ENCODE data around the gene TWIST2. TPM values are rescaled to one million over a fixed set of nuclear protein-coding genes. Genes with fewer than 3 reads are reported as not detected.

The TWIST2 gene
- total RNA-seq, 2 donors from 2014 or later: not detected

DNA sequence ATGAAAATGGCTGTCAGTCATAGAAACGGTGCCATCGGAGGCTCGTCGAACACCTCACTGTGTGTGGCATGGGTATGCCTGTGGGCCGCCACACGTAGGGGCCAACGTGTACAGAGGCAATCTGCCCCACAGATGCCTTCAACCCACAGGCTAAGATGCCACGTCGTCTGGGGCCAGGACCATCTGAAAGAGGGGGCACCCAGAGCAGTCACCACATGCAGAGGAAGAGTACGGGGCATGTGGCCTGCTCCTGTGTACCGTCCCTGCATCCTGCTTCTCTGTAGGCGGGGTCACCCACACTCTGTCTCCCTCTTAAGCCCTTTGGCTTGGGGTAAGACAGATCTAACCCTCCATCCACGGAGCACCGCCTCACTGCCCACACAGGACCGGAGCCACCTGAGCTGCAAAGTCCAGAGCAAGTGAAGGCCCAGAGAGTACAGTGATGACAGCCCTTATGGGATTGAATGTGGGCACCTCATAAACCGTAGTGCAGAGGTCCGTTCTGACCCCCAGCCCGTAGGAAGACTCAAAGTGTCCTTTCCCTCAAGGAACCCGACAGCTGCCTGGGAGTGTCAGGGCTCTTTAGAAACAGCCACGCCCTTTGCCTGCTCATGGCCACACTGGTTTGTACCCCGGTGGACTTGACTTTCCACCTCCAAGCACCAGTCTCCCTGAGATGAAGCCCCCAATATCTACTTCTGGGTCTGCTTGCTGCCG, 66.2 kb downstream of the TWIST2 start:
- Mint-ChIP-seq H3K27ac (no peak overlapping the region), H3K27me3 (ENCODE audit: low read depth) (peaks cover 7% of the 10 kb centered on the region), H3K4me1 (ENCODE audit: low read depth) (no peaks in the 10 kb centered on the region), H3K9me3 (peaks cover 0 to 3% of the 10 kb centered on the region in 2 donors), H3K4me3 (no peak overlapping the region), H3K36me3 (ENCODE audit: insufficient read depth in 2 of 2) (no peaks in the 10 kb centered on the region)
- DNase-seq (no peak), ATAC-seq (replicated peaks in 1 of 2) (no peak)

DNA sequence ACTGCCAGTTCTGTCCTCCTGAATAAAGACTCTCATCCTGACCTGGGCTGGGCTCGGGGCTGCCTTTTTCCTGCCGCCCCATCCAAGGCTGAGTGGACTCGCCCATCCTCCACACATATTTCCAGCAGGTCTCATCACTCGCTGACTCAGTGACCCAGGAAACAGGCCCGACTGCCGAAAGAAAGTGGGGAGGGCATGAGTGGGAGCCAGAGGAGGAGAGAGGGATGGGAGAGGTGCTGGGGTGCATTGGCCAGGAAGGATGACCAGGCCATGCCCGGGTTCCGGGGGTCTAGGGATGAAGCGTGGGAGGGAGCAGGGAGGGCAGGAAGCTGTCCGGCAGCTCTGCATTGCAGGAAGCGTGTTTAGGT, 66.7 kb downstream of the TWIST2 start:
- no peaks in the 10 kb centered on the region for H3K36me3 Mint-ChIP-seq (ENCODE audit: insufficient read depth in 2 of 2)
- H3K4me3 Mint-ChIP-seq: no peak overlapping the region
- H3K27ac Mint-ChIP-seq: no peak overlapping the region
- H3K27me3 Mint-ChIP-seq (ENCODE audit: low read depth): peaks cover 7% of the 10 kb centered on the region
- peaks cover 0 to 3% of the 10 kb centered on the region in 2 donors for H3K9me3 Mint-ChIP-seq
- H3K4me1 Mint-ChIP-seq (ENCODE audit: low read depth): no peaks in the 10 kb centered on the region
- no peak for DNase-seq
- no peak for ATAC-seq (replicated peaks in 1 of 2)

DNA sequence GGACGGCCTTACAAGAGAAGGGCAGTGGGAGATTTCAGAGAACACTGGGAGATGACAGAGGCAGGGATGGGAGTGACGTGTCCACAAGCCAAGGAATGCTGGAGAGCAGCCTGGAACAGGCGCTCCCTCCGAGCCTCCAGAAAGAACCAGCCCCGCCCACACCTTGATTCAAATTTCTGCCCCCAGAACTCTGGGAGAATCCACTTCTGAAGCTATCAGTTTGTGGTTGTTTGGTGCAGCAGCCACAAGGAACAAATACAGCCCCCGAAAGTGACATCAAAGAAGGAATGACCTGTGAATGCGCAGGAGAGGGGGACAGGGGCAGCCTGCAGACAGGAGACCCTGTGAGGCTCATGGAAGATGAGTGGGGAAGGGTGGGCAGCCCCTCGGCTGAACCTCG, 67.3 kb downstream of the TWIST2 start:
- ATAC-seq (replicated peaks in 1 of 2) (no peak), DNase-seq (no peak)
- no peak overlapping the region for H3K4me3 Mint-ChIP-seq
- peaks cover 0 to 3% of the 10 kb centered on the region in 2 donors for H3K9me3 Mint-ChIP-seq
- H3K36me3 Mint-ChIP-seq (ENCODE audit: insufficient read depth in 2 of 2): no peaks in the 10 kb centered on the region
- no peaks in the 10 kb centered on the region for H3K4me1 Mint-ChIP-seq (ENCODE audit: low read depth)
- H3K27ac Mint-ChIP-seq: no peak overlapping the region
- peaks cover 7% of the 10 kb centered on the region for H3K27me3 Mint-ChIP-seq (ENCODE audit: low read depth)

DNA sequence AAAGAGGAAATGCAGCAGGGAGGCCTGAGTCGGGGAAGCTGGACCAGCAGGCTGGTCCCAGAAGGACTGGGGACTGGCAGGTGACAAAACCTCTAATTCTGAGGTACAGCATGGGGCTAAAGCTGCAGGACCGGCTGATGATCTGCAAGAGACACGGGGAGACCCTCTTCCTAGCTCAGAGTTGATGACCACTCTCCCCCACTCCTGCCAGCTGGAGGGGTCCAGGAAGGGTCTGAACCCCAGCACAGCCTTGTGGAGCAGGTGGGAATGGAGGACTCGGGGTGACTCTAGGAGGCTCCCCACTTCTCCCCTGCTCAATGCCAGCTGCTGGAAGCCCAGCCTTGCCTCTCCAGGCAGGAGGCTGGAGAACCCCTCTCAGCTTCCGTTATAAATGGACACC, 67.7 kb downstream of the TWIST2 start:
- DNase-seq: no peak
- H3K27me3 Mint-ChIP-seq (ENCODE audit: low read depth): peaks cover 7% of the 10 kb centered on the region
- no peaks in the 10 kb centered on the region for H3K4me1 Mint-ChIP-seq (ENCODE audit: low read depth)
- ATAC-seq (replicated peaks in 1 of 2): no peak
- no peak overlapping the region for H3K4me3 Mint-ChIP-seq
- H3K27ac Mint-ChIP-seq: no peak overlapping the region
- H3K9me3 Mint-ChIP-seq: peaks cover 0 to 3% of the 10 kb centered on the region in 2 donors
- H3K36me3 Mint-ChIP-seq (ENCODE audit: insufficient read depth in 2 of 2): no peaks in the 10 kb centered on the region

- no peak for DNase-seq
- H3K27ac Mint-ChIP-seq: no peak overlapping the region
- H3K27me3 Mint-ChIP-seq (ENCODE audit: low read depth): peaks cover 7% of the 10 kb centered on the region
- peaks cover 0 to 3% of the 10 kb centered on the region in 2 donors for H3K9me3 Mint-ChIP-seq
- no peaks in the 10 kb centered on the region for H3K36me3 Mint-ChIP-seq (ENCODE audit: insufficient read depth in 2 of 2)
- H3K4me1 Mint-ChIP-seq (ENCODE audit: low read depth): no peaks in the 10 kb centered on the region
- no peak overlapping the region for H3K4me3 Mint-ChIP-seq
- no peak for ATAC-seq (replicated peaks in 1 of 2)
These were observed 68.4 kb downstream of the TWIST2 start for GRCh38 chr2:238916176-238916874.

DNA sequence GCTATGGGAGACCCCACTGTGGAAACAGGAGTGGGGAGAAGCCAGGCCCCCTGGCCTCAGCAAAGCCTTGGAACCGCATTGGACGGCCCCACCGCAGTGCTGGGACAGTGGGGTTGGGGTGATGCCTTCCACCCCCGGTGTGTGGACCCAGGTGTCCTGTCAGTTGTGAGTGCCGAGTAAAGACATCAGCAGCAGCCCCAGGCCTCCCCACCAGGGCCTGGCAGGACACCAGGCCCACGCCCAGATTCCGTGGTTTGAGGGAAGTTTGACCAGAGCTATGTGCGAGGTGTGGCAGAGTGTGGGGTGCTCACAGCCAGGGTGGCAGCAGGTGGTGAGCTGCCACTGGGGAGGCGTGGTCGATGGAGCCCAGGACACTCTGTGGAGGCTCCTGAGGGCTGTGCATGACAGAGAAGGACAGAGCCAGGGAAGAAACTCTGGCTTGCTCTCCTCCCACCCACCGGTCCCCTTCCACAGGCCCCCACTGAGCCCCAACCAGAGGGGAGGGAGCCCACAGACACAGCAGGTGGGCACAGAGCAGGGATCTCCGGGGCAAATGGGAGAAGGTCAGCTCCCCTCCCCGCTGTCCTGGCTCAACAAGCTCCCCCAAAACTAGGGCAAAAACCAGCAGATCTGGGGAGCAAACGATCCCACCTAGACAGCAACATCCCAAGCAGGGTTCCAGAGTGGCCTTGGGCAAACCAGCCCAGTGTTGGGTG, 69.1 kb downstream of the TWIST2 start:
- H3K36me3 Mint-ChIP-seq (ENCODE audit: insufficient read depth in 2 of 2): no peaks in the 10 kb centered on the region
- H3K9me3 Mint-ChIP-seq: no peaks in the 10 kb centered on the region
- ATAC-seq (replicated peaks in 1 of 2) (no peak), DNase-seq (no peak)
- H3K4me1 Mint-ChIP-seq (ENCODE audit: low read depth): no peaks in the 10 kb centered on the region
- peaks cover 7% of the 10 kb centered on the region for H3K27me3 Mint-ChIP-seq (ENCODE audit: low read depth)
- no peak overlapping the region for H3K4me3 Mint-ChIP-seq
- H3K27ac Mint-ChIP-seq: no peak overlapping the region

DNA sequence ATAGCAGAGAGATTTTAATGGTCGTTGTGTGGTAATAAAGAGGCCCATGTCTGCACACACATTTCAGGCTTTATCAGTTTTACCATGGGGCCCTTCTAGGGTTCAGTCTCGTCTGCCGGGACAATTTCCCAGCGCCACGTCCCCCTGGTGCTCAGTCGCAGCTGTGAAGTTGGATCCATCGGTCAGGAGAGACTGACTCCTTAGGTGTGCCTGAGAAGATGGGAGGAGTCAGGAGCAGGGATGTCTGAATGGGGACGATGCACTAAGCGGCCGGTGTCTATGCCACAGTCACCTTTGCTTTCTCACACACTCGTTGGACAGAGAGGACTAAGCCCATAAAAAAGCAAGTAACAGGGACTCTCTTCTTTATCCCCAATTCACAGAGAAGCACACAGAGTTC, 71.4 kb downstream of the TWIST2 start:
- Mint-ChIP-seq H3K36me3 (ENCODE audit: insufficient read depth in 2 of 2) (no peaks in the 10 kb centered on the region), H3K4me3 (no peak overlapping the region), H3K27ac (no peak overlapping the region), H3K4me1 (ENCODE audit: low read depth) (no peaks in the 10 kb centered on the region), H3K9me3 (no peaks in the 10 kb centered on the region), H3K27me3 (ENCODE audit: low read depth) (peaks cover 7% of the 10 kb centered on the region)
- DNase-seq (no peak), ATAC-seq (replicated peaks in 1 of 2) (no peak)

DNA sequence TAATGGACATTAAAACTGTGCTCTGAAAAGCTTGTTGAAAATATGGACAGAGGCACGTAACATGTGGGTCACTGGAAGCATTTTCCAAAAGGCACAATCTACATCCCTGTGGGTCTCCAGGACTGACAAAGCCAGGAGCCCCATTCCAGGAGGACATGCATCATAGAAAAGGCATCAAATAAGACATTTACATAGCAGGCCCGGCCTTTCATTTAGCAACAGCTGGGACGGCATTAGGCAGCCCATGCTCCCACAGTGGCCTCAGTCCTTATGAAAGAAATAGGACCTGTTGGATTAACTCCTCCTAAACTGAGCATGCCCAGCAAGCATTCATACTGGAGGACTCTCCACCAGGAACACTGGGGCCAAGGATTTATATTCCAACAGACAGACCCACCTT, 72.2 kb downstream of the TWIST2 start:
- Mint-ChIP-seq H3K27ac (no peak overlapping the region), H3K4me3 (no peak overlapping the region), H3K4me1 (ENCODE audit: low read depth) (no peaks in the 10 kb centered on the region), H3K36me3 (ENCODE audit: insufficient read depth in 2 of 2) (no peaks in the 10 kb centered on the region), H3K9me3 (no peaks in the 10 kb centered on the region), H3K27me3 (ENCODE audit: low read depth) (peaks cover 7% of the 10 kb centered on the region)
- DNase-seq (no peak), ATAC-seq (replicated peaks in 1 of 2) (no peak)

DNA sequence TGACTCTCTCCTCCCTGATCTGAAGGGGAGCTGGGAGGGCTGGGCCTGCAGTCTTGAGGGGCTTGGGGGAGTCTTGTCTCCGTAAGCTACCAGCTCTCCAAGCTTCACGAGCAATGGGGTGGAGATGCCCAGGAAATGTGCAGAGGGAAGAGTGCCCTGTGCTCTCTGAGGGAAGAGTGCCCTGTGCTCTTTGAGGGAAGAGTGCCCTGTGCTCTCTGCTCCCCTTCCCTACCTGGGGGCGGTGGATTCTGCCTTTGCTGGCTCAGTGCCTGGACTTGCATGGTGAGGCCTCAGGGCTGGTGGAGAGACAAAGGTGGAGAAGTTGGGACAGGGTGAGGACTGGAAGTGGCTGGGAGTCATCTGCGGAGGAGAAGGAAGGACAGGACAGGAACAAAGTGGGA, 72.7 kb downstream of the TWIST2 start:
- Mint-ChIP-seq H3K36me3 (ENCODE audit: insufficient read depth in 2 of 2) (no peaks in the 10 kb centered on the region), H3K4me1 (ENCODE audit: low read depth) (no peaks in the 10 kb centered on the region), H3K27me3 (ENCODE audit: low read depth) (peaks cover 7% of the 10 kb centered on the region), H3K27ac (no peak overlapping the region), H3K4me3 (no peak overlapping the region), H3K9me3 (no peaks in the 10 kb centered on the region)
- ATAC-seq (replicated peaks in 1 of 2): no peak
- no peak for DNase-seq

DNA sequence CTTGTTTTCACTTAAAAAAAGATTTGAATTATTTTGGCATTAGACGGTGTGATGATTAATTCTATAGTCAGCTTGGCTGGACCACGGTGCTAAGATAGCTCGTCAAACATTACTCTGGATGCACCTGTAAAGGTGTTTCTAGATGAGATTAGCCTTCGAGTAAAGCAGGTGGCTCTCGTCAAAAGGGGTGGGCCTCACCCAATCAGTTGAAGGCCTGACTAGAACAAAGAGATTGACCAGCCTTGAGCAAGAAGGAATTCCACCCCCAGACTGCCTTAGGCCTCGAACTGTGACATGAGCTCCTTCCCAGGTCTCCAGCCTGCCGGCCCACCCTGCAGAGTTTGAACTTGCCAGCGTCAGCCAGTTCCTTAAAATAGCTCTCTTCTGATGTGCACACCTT, 73.4 kb downstream of the TWIST2 start:
- no peak overlapping the region for H3K27ac Mint-ChIP-seq
- no peak for DNase-seq
- no peak overlapping the region for H3K4me3 Mint-ChIP-seq
- no peaks in the 10 kb centered on the region for H3K9me3 Mint-ChIP-seq
- ATAC-seq (replicated peaks in 1 of 2): no peak
- H3K27me3 Mint-ChIP-seq (ENCODE audit: low read depth): peaks cover 1% of the 10 kb centered on the region
- H3K36me3 Mint-ChIP-seq (ENCODE audit: insufficient read depth in 2 of 2): no peaks in the 10 kb centered on the region
- H3K4me1 Mint-ChIP-seq (ENCODE audit: low read depth): no peaks in the 10 kb centered on the region

DNA sequence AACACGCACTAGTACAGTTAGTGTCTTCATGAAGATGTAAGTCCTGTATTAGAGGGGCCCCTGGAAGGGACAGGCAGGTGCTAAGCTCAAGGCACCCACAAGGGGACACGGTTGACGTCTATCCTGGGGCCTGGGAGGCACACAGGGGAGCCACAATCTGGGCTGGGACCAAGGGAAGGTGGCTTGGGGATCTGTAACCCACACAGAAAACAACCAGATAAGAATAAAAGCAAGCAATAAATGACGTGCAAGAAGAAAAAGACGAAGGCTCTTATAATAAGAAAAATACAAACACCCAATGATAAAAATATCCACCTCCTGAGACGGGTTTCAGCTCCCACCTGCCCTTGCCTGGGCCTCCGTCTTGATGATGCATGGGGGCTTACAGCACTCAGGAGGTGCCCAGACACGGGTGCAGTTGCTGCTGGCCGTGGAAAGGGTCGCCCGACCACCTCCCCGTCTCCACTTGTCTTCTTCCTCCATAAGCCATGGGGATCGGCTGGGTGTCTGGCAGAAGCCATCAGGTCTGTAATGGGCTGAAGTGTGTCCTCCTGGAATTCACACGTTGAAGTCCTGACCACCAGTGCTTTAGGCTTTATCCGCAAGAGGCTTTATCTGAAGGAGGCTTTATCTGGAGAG, 73.9 kb downstream of the TWIST2 start:
- H3K4me3 Mint-ChIP-seq: no peak overlapping the region
- no peak overlapping the region for H3K27ac Mint-ChIP-seq
- no peaks in the 10 kb centered on the region for H3K36me3 Mint-ChIP-seq (ENCODE audit: insufficient read depth in 2 of 2)
- H3K4me1 Mint-ChIP-seq (ENCODE audit: low read depth): no peaks in the 10 kb centered on the region
- no peaks in the 10 kb centered on the region for H3K27me3 Mint-ChIP-seq (ENCODE audit: low read depth)
- no peak for ATAC-seq (replicated peaks in 1 of 2)
- DNase-seq: no peak
- no peaks in the 10 kb centered on the region for H3K9me3 Mint-ChIP-seq

GRCh38 chr2:238922435-238922834, 74.5 kb downstream of the TWIST2 start:
- Mint-ChIP-seq H3K36me3 (ENCODE audit: insufficient read depth in 2 of 2) (no peaks in the 10 kb centered on the region), H3K27me3 (ENCODE audit: low read depth) (no peaks in the 10 kb centered on the region), H3K4me3 (no peak overlapping the region), H3K4me1 (ENCODE audit: low read depth) (no peaks in the 10 kb centered on the region), H3K9me3 (no peaks in the 10 kb centered on the region), H3K27ac (no peak overlapping the region)
- no peak for ATAC-seq (replicated peaks in 1 of 2)
- DNase-seq: no peak

GRCh38 chr2:238924032-238924431, 76.1 kb downstream of the TWIST2 start:
- ATAC-seq (replicated peaks in 1 of 2) (no peak), DNase-seq (no peak)
- Mint-ChIP-seq H3K27ac (no peak overlapping the region), H3K27me3 (ENCODE audit: low read depth) (no peaks in the 10 kb centered on the region), H3K4me1 (ENCODE audit: low read depth) (no peaks in the 10 kb centered on the region), H3K9me3 (no peaks in the 10 kb centered on the region), H3K4me3 (no peak overlapping the region), H3K36me3 (ENCODE audit: insufficient read depth in 2 of 2) (no peaks in the 10 kb centered on the region)
